HG03442 (cell line): ENCODE measurements around the gene AVPI1.
A peak's percentile ranks its signal among the peaks of the same experiment; 100 is the strongest.

Source experiments
- ATAC-seq: cut with Tn5 transposase; IDR thresholded peaks from one replicate; pipeline ENCODE4 v1.9.1; 2021; ENCODE audit warnings: mild to moderate bottlenecking, moderate library complexity; ENCODE audit not compliant: unreplicated experiment

AVPI1 gene, protein sequence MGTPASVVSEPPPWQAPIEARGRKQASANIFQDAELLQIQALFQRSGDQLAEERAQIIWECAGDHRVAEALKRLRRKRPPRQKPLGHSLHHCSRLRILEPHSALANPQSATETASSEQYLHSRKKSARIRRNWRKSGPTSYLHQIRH

DNA sequence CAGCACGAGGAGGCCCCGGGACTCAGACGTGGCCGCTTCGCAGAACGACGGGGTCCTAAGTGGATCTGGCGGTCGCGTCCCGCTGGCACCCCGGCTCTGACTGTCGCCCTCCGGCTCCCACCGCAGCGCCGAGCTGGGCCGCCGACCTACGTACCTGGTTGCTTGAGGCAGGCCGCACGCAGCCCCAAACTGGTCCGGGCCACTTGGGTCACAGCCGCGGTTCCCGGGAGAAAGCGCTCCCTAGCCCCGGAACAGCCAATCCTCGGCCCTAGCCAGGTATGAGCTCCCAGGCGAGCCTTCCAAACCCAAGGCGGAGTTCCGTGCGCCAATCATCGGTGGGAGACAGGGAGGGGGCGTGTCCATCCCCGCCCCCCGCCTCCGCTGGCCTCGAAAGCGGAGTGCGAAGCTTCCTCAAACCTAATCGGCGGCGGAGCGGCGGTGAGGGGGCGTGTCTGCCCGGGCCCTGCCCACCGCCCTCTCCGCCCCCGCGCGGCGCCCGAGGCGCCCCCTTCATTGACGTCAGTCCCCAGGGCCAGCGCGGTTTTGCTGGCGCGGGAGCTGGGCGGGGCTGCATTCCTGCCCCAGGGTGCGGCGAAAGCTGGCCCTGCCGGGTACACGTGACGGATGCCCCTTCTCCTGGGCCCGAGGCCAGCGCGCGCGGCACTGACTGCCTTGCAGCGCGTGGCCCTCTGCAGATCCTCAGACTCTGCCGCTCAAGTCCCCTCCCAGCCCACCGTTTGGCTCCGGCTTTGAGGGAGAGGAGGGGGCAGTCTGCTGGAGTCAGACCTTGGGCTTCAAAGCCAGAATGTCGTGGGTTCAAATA, at the start of gene AVPI1:
Gene AVPI1, minus strand, starts transcription at position 280 of the 823 bp plus-strand sequence. CDS start 7,336 bp downstream, outside the sequence.
- ATAC-seq = peak; percentile 89

DNA sequence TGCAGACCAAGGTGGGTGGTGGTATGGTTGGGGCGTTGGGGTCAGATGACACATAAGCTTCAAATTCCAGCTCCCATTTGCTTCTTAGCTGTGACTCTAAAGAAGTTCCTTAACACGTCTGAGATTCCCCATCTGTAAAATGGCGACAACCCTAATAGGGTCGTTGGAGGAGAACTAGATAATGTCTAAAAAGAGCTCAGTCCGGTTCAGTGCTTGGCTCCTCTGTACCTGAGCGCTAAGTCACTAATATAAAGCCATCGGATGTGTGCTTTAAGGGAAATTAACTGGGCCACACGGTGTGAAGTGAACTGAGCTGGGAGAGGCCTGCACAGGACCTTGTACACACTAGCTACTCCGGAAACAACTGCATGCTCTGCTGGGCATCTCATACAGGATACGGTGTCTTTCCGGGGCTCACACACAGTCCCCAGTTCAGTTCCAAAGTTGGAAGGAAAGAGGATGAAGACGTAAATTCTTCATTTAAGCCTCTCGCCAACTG, 49.4 kb upstream of the AVPI1 start:
- ATAC-seq = peak; percentile 9

DNA sequence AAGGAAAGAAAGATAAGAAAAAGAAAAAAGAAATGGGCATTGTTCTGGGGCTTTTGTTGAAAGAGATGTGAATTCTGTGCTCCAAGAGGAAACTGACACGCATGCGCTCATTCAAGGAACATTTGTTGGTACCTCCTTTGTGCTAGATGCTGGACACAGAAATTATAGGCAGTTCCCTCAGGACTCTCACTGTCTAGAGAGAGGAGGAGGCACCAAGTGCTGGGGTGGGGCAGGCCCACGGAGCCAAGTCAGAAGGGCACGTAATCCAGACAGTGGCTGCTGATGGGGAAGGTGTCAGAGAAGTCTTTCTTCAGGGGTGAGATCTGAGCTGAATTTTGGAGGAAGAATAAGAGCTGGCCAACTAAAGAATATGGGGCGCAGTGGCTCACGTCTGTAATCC, 47.0 kb upstream of the AVPI1 start:
- ATAC-seq = no peak

DNA sequence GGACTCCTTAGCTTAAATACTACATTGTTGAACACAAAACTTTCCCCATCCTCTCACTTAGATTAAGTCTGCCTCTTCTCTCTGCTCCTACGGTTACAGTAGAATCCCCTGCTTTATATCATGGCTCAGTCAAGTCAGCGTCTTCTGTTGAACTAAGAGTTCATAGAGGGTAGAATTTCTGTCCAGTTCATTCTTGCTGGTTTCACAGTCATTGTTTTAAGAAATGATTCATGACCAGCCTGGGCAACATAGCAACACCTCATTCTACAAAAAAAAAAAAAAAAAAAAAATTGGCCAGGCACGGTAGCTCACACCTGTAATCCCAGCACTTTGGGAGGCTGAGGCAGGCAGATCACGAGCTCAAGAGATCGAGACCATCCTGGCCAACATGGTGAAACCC, 46.2 kb upstream of the AVPI1 start:
- no peak for ATAC-seq

DNA sequence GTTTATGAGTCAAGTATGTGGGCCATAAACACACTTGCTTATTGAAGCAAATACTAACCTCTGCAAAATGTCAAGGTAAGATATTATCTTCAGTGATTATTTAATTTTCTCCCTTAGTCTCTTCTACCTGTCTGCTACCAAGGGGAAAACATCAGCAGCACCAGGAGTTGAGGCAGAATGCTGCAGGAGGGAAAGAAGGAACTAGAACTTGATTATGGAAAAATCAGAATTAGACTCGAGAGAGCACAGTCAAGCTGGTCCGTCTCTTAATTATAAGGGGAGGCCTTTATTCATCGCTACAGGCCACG, 45.0 kb upstream of the AVPI1 start:
- no peak for ATAC-seq

DNA sequence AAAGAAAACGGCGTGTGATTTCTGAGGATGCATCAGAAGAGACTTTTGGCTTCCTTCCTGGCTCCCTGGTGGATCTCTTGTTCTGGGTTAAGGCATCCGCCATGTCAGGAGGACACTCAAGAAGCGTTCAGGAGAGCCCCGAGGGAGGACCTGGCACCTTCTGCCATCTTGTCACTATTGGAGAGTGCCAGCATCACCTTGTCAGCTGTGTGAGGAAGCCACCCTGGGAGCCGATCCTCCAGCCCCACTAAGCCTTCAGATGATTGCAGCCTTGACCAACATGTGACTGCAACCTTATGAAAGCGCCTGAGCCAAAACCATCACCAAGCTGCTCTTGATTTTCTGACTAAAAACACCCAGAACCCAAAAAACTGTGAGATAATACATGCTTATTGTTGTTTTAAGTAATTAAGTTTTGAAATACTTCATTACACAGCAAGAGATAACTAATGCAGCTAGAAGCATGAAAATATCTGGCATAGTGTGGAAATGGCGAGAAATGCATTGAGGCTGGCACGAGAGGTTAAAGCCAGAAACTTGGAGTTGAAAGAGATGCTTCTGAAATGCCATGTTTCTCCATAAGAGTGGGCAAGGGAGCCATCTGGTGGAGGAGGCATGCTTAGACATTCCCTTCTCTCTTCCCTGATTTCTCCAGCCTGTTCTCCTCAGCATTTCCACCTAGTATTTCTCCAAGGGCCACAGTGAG, 44.5 kb upstream of the AVPI1 start:
- ATAC-seq = no peak

DNA sequence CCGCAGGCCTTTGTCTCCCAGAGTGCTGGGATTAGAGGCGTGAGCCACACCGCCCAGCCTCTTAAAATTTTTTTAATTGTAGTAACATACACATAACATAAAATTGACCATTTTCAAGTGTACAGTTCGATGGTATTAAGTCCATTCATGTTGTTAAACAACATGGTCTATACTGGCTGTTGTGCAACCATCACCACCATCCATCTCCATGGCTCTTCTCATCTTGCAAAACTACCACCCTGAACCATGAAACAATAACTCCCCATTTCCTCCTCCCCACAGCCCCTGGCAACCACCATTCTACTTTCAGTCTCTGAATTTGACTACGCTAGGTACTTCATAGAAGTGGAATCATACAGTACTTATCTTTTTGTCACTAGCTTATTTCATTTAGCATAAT, 42.0 kb upstream of the AVPI1 start:
- ATAC-seq = no peak

DNA sequence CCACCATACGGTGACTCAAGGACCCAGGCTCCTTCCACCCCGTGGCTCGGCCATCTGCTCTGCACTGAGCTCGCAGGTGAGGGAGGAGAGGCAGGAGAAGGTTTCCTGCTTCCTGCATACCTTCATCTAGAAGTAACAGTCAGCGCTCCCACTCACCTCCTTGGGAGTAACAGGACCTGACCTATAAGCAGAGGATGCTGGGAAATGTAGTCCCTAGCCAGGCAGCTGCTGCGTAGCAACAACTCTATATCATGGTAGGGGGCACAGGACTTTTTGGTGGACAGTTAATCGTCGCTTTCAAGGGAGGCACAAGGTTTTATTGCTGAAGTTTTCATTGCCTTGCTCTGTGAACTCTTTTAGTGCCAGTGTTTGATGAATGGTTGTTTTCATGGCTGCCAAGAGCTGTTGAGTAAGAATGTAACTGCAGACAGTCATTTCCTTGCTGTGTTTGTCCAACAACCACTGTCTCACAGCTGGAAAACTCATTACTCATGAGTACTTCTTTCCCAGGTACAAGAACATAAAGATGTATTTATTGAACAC, 39.7 kb upstream of the AVPI1 start:
- ATAC-seq = no peak

DNA sequence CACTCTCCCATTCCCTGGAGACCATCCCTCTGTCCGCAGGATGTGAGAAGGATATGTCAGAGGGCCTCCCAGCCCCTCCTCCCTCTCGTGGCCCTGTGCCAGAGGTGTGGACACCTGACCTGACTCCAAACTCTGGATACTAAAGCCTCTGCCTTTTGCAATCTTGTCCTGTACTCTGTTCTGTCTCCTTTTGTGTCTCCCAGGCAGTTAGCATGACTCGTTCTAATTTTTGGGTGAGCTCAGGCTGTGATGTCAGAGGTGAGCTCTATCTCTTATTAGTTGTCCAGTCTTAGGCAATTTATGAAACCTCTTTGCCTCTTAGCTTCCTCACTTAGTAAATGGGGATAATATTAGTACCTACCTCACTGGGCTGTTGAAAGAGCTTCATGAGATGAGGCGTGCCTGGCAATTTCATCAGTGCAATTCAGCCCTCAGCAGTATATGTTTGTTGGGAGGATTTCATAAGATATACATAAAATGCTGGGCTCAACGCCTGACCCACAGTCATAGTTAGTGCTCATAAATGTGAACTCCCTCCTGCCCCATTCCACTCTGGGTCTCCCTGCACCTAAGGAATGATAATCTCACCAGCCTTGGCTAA, 37.4 kb upstream of the AVPI1 start:
- ATAC-seq = no peak

DNA sequence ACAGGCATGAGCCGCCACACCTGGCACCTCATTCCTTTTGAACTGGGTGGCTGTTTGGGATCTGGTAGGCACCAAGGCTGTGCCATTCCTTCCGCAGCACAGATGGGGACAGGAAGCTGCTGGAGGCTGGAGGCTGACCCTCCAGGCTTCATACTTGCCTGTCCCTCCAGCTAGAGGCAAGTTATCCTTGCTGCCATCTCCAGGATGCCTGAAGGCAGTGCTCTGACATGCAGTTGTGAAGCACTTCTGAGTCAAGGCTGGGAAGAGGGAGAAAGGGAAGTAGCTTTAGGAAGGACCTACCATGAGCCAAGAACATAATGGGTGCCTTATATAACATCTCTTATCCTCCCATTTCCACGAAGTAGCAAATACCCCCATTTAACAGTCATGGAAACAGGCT, 36.0 kb upstream of the AVPI1 start:
- no peak for ATAC-seq

DNA sequence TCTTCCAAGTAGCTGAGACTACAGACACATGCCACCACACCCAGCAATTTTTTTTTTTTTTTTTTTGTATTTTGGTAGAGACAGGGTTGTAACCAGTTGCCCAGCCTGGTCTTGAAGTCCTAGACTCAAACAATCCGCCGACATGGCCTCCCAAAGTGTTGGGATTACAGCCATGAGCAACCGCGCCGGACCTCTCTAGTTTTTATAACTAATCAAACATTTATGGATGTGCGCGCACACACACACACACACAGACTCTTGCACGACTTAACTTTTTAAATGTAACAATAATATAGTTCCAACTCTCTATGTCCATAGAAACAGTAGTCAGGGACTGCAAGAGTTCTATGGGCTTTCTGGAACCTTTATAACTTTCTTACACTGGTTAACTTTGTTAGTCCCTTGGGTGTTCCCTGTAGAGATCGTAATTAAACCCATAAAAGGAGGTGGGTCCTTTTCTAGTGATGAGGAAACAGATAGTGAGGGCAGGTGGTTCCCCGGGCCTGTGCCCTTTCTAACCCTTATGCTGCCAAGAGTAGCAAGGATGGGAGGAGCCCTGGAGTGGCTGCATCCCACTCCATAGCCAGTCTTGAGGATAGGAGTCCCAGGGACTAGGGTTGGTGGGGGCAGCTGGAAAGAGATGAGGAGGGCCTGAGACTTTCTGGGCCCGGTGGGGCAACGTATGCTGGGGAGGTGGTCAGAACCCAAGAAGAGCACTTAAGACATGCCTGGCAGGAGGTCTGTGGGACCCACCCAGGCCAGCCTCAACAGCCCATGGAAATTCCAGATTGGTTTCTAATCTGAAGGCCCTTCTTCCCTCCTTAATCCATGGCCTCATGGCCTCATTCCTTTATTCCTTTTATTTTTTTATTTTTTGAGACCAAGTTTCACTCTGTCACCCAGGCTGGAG, 35.1 kb upstream of the AVPI1 start:
- ATAC-seq = no peak

DNA sequence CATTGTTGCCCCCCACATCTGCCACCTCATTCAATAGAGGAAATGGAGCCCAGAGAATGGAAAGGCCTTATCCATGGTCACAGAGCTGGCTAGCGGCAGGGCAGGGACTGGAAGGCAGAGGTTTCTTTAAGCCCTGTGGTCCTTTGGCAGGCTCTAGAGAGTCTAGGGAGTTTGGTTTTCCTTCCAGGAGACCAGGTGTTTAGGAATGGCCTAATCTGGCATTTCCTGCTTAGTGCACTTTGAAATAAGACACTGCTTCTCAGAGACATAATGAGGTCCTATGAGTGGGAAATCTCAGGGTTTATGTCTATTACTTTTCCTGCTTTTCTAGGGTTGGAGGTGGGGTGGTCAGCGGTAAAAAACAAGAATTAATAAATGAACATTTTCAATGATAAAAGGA, 32.6 kb upstream of the AVPI1 start:
- ATAC-seq = no peak

DNA sequence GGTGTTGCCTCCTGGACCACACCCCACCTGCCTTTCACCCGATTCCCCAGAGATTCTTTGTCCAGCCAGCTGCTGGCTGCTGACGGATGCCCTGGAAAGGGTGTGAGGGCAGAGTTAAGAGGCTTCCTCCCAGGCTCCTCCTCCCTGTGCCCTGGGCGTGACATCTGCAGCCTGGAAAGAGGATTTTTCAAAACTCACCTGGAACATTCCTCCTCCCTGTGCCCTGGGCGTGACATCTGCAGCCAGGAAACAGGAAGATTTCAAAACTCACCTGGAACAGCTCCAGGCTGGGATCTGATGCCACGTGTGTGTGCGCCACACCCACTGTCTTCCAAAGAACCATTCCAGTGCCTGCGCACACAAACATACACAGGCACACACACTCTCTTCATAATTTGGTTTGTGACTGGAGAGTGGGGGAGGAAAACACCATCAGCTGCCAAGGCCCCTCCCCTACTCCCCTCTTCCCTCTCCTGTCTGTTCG, 31.7 kb upstream of the AVPI1 start:
- ATAC-seq = no peak

DNA sequence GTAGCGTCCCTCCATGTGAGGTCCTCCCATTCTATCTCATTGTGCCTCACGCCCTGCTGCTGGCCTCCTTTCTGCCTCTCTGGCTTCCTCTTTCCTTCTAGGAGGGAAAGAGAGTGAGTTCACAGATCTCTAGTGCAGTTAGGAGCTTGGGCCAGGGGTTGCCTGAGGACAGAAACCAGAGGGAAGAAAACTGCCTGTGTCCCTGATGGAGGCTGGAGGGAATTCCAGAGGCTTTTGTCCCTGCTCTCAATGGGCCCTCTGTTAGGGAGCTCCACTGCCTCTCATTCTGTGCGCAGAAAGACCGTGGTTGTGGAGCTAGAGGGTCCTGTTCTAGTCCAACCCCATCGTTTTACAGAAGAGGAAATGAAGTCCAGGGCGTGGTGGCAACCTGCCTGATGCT, 31.1 kb upstream of the AVPI1 start:
- no peak for ATAC-seq

DNA sequence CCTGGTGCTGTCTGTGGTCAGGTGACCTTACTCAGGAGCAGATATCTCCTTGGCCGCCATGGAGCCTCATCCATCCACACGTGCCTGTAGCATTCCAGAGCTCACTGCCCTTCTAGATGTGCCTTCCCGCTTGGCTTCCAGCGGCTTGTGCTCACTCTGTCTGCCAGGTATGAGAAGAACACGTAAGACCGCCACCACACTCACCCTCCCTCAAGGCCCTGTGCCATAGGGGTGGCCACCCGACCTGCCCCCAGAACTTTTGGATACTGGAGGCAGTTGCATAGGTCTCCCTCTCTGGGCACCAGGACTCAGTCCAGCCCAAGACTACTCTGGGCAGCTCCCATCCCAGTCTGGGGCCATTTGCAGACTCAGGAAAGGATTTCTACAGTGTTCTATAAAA, 30.6 kb upstream of the AVPI1 start:
- ATAC-seq = no peak

DNA sequence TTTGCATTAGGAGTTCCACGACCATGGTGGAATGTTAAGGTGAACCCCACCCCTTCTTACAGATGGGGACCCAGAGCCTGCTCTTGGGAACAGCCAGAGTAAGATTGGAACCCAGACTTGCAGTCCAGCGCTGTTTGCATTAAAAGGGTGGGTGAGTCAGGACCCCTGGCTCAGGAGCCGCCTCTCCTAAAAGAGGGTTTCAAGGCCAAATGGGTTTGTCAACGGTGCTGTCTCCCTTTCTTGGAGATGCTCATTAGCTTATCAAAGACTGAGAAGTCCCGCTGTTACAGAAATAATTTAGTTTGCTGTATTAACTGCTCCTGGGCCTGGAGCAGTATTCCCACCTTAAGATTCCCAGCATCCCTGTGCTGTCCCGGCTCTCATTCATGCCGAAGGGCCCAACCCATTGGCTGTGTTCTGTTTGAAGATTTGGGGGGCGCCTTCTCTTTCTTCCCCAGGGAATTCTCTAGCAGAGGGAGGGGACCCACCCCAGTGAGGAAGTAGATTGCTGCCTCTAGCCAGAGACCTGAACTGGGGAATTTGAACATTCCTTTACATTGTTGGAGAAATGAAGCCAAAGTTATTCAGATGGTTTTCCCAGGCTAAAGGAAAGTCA, 28.3 kb upstream of the AVPI1 start:
- no peak for ATAC-seq

DNA sequence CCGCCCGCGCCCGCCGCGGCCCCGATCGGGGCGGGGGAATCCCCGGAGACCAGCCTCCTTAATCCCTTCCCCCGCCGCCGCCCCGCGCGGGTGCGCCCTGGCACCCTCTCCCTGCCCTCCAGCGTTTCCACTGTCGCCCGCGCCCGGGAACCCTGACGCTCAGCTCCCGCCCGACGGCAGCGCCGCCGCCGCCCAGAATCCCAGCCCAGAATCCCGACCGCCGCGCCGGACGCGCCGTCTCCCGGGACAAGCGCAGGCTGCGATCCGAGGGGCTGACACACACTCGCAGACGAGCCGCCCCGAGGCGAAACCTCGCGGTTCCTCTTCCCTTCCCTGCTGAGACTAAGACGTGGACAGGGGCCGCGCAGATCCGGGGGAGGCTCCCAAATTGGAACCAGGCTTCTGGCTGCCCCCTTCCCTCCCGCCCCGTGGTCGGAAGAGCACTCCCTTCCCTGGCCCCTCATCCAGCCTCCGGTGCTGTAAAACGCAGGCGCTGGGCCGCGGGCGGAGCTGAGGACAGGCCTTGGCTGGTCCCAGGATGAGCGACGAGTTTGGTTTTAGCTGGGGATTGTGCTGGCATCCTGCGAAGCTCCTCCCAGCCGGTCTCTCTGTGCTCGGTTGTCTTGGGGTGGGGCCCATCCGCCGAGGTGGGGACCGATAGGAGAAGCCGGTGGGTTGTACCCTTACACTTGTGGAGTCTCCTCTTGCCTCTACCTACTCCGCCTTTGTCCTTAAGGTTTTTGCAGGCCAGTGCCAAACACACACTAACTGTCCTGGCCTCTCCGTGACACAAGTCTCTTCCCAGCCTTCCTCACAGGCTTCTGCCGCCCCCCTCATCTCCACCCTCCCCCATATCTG, 27.6 kb upstream of the AVPI1 start:
- peak; percentile 46 for ATAC-seq

DNA sequence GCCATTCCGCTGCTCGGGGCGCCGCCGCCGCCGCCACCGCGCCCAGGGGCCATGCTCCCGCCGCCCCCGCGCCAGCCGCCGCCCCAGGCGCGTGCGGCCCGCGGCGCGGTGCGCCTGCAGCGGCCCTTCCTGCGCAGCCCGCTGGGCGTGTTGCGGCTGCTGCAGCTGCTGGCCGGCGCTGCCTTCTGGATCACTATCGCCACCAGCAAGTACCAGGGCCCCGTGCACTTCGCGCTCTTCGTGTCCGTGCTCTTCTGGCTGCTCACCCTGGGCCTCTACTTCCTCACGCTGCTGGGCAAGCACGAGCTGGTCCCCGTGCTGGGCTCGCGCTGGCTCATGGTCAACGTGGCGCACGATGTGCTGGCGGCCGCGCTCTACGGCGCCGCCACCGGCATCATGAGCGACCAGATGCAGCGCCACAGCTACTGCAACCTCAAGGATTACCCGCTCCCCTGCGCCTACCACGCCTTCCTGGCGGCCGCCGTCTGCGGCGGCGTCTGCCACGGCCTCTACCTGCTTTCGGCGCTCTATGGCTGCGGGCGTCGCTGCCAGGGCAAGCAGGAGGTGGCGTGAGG, 26.9 kb upstream of the AVPI1 start:
- ATAC-seq = peak; percentile 69
